Panc1 (cell line): ENCODE measurements around the gene COL5A1. TPM values are rescaled to one million over a fixed set of nuclear protein-coding genes. Genes with fewer than 3 reads are reported as not detected.

Experiments used
- ATAC-seq: fragments of 200-7000 bp; cut with Tn5 transposase; 2 replicates; pipeline ENCODE4 v1.9.1; 2020; ENCODE audit warnings: mild to moderate bottlenecking, moderate library complexity
- BruUV-seq: library from RNA; stranded (reverse); fragments of 400-500 nt; replicated peaks from 2 replicates; lab custom pipeline; 2021; lab: Mats Ljungman, UMichigan
- CTCF ChIA-PET: fragments of 300-600 bp; sonication (Branson Sonifier 250); formaldehyde crosslinking; loops from one replicate; lab custom pipeline; 2022; ENCODE audit warnings: antibody characterized with exemption; lab: Charles Lee
- POLR2A ChIA-PET: fragments of 300-600 bp; sonication (Branson Sonifier 250); formaldehyde crosslinking; loops from one replicate; lab custom pipeline; 2022; ENCODE audit warnings: antibody characterized with exemption; lab: Charles Lee
- DNase-seq: peaks from one replicate; pipeline ENCODE4 v3.0.0-alpha.2; 2010; ENCODE audit warnings: low read depth, low spot score
- H3K27ac ChIP-seq: 2 replicates; pipeline ENCODE4 v1.5.1; 2011; ENCODE audit warnings: mild to moderate bottlenecking, low read length, inconsistent platforms
- H3K27me3 ChIP-seq: fragments of 200-500 bp; sonication (Bioruptor generic); 2 replicates; pipeline ENCODE4 v1.6.0; 2014; ENCODE audit warnings: low read length, inconsistent platforms; ENCODE audit not compliant: control insufficient read depth, insufficient read depth
- H3K36me3 ChIP-seq: fragments of 200-500 bp; sonication (Bioruptor generic); 2 replicates; pipeline ENCODE4 v1.5.1; 2014; ENCODE audit warnings: inconsistent platforms, mild to moderate bottlenecking, low read length, moderate library complexity; ENCODE audit not compliant: control insufficient read depth, insufficient read depth
- H3K4me1 ChIP-seq: 2 replicates; pipeline ENCODE4 v1.5.1; 2011; ENCODE audit warnings: inconsistent platforms, mild to moderate bottlenecking, low read length, moderate library complexity; ENCODE audit not compliant: control insufficient read depth, insufficient read depth
- H3K4me3 ChIP-seq, 2 experiments: 2 replicates each; pipeline ENCODE4 v1.5.1; 2011 to 2012; ENCODE audit warnings: low read depth in 2 of 2, low read length in 2 of 2, mild to moderate bottlenecking in 2 of 2, inconsistent platforms in 1 of 2, moderate library complexity in 1 of 2
- H3K9me3 ChIP-seq: fragments of 200-500 bp; sonication (Bioruptor generic); 2 replicates; pipeline ENCODE4 v1.5.1; 2014; ENCODE audit warnings: low read depth, mild to moderate bottlenecking, inconsistent platforms, low read length, moderate library complexity; ENCODE audit not compliant: control insufficient read depth, insufficient read depth
- CTCF ChIP-seq: fragments of 450-650 bp; IDR thresholded peaks from 2 replicates; pipeline ENCODE4 v1.5.1; 2017; ENCODE audit warnings: mild to moderate bottlenecking
- POLR2AphosphoS5 ChIP-seq: IDR thresholded peaks from 2 replicates; pipeline ENCODE4 v1.6.1; 2012; ENCODE audit warnings: mild to moderate bottlenecking, low read depth, low read length, moderate library complexity
- REST ChIP-seq, 2 experiments: IDR thresholded peaks; 2 replicates each; pipeline ENCODE4 v1.6.1; 2011 to 2012; ENCODE audit warnings: low read depth in 2 of 2, control low read depth in 1 of 2, low read length in 1 of 2, mild to moderate bottlenecking in 1 of 2, moderate library complexity in 1 of 2; ENCODE audit not compliant: insufficient read depth in 1 of 2
- SIN3A ChIP-seq: IDR thresholded peaks from 2 replicates; pipeline ENCODE4 v1.6.1; 2012; ENCODE audit warnings: low read depth, mild to moderate bottlenecking, low read length, moderate library complexity, borderline replicate concordance; ENCODE audit not compliant: insufficient read depth
- TCF7L2 ChIP-seq: IDR thresholded peaks from 2 replicates; pipeline ENCODE4 v1.6.1; 2011; ENCODE audit warnings: mild to moderate bottlenecking, low read depth, low read length, inconsistent platforms
- in situ Hi-C: cut with HindIII; loops from 2 replicates; pipeline ENCODE4 v1.10.0; 2016; ENCODE audit warnings: low sequenced_read_pairs, low pct_unique_long_range_greater_than_20kb
- intact Hi-C: fragments of 100-400 bp; cut with micrococcal nuclease; formaldehyde crosslinking; loops from one replicate; pipeline ENCODE4 v1.10.0; 2022; ENCODE audit not compliant: unreplicated experiment
- total RNA-seq: library from RNA; stranded (reverse); gene quantifications from one replicate; pipeline ENCODE4 v1.2.1, GENCODE V29; 2021; ENCODE audit not compliant: unreplicated experiment

Gene COL5A1
- total RNA-seq, 1 experiment from 2014 or later, result 5.7 TPM

- Histone ChIP-seq H3K4me1 (no peaks in the 10 kb centered on the region), H3K27me3 (no peaks in the 10 kb centered on the region; the same call in 1 of the 2 replicates), H3K4me3 (no peak overlapping the region), H3K36me3 (no peaks in the 10 kb centered on the region), H3K9me3 (no peaks in the 10 kb centered on the region), H3K27ac (no peak overlapping the region)
- POLR2A ChIA-PET, result no interaction called here
- CTCF ChIA-PET, result no interaction called here
- no TSS peak for BruUV-seq
- ATAC-seq (no peak), DNase-seq (no peak)
- in situ Hi-C loops, result no loop called here
- intact Hi-C loops, result no loop called here
- no peak for TF ChIP-seq SIN3A
- TF ChIP-seq REST (IDR thresholded peaks at IDR 0.05; ENCODE audit: insufficient read depth in 1 of 2, low read depth in 2 of 2, low read length in 1 of 2), result no peak
- no peak for TF ChIP-seq POLR2AphosphoS5
Measured at GRCh38 chr9:134854541-134854981, 213.0 kb downstream of the COL5A1 start.

- in situ Hi-C loops (no loop called here), intact Hi-C loops (no loop called here)
- ATAC-seq (no peak), DNase-seq (no peak)
- TF ChIP-seq REST (IDR thresholded peaks at IDR 0.05; ENCODE audit: insufficient read depth in 1 of 2, low read depth in 2 of 2, low read length in 1 of 2), result no peak
- no peak for TF ChIP-seq SIN3A
- TF ChIP-seq TCF7L2, result no peak
- TF ChIP-seq CTCF, result no peak
- TF ChIP-seq POLR2AphosphoS5, result no peak
- no peak overlapping the region for H3K27ac ChIP-seq
- H3K9me3 ChIP-seq, result no peaks in the 10 kb centered on the region
- H3K27me3 ChIP-seq, result no peaks in the 10 kb centered on the region; the same call in 1 of the 2 replicates
- CTCF ChIA-PET, result no interaction called here
- H3K4me3 ChIP-seq, result no peak overlapping the region
- POLR2A ChIA-PET, result no interaction called here
- H3K4me1 ChIP-seq, result no peaks in the 10 kb centered on the region
- BruUV-seq, result no TSS peak
- no peaks in the 10 kb centered on the region for H3K36me3 ChIP-seq
Measured at GRCh38 chr9:134855231-134855899, 213.8 kb downstream of the COL5A1 start.
